Breast epithelium (tissue), 4 donors: ENCODE data around the gene HYDIN. TPM values are rescaled to one million over a fixed set of nuclear protein-coding genes. Genes with fewer than 3 reads are reported as not detected.

ENCODE experiments used
- DNase-seq, 2 donors: peaks; one replicate each; pipeline ENCODE4 v3.0.0-alpha.2; 2019; ENCODE audit warnings: low spot score in 2 of 2
- H3K27ac ChIP-seq, 2 donors: fragments of 200-600 bp; sonication (generic) in 1 of 2; one replicate each; pipeline ENCODE4 v1.5.1; 2016 to 2019; ENCODE audit warnings: mild to moderate bottlenecking in 1 of 2
- H3K27me3 ChIP-seq, 2 donors: fragments of 200-600 bp; sonication (generic) in 1 of 2; one replicate each; pipeline versions ENCODE4 v1.5.1 to v1.6.0; 2017 to 2019; ENCODE audit warnings: control low read depth in 1 of 2, mild to moderate bottlenecking in 1 of 2
- H3K36me3 ChIP-seq: fragments of 200-600 bp; one replicate; pipeline ENCODE4 v1.5.1; 2019
- H3K4me1 ChIP-seq, 2 donors: fragments of 200-600 bp; sonication (generic); one replicate each; pipeline ENCODE4 v1.5.1; 2016 to 2019; ENCODE audit warnings: control low read depth in 1 of 2
- H3K4me3 ChIP-seq, 3 donors: fragments of 200-600 bp; sonication (generic); 1 replicate in 2 of 3; 2 replicates in 1 of 3; pipeline ENCODE4 v1.5.1; 2016 to 2019; ENCODE audit warnings: mild to moderate bottlenecking in 3 of 3, moderate library complexity in 2 of 3
- H3K9me3 ChIP-seq, 2 donors: fragments of 200-600 bp; sonication (generic) in 1 of 2; one replicate each; pipeline ENCODE4 v1.5.1; 2016 to 2019; ENCODE audit warnings: control low read depth in 1 of 2
- POLR2A ChIP-seq: fragments of 450-650 bp; IDR thresholded peaks from one replicate; pipeline ENCODE4 v1.6.1; 2016; ENCODE audit warnings: antibody characterized with exemption, mild to moderate bottlenecking, moderate library complexity
- POLR2AphosphoS5 ChIP-seq, 3 donors: sonication (generic); formaldehyde crosslinking; IDR thresholded peaks; one replicate each; pipeline ENCODE4 v1.6.1; 2017; ENCODE audit warnings: antibody characterized with exemption in 3 of 3
- intact Hi-C: fragments of 100-400 bp; cut with DNase I; formaldehyde crosslinking; loops from one replicate; pipeline ENCODE4 v1.15.1; 2023; ENCODE audit warnings: low total_unique reads
- total RNA-seq, 3 donors: library from RNA; depleted of rRNA; stranded (reverse); fragments of >200 nt; gene quantifications; one replicate each; pipeline ENCODE4 v1.1.0, GENCODE V29; 2016
- TF ChIP-seq, protein P1 (sequence below), 3 donors: fragments of 450-650 bp; IDR thresholded peaks; one replicate each; pipeline ENCODE4 v1.5.1; 2016 to 2017; ENCODE audit warnings: antibody characterized with exemption in 3 of 3, mild to moderate bottlenecking in 3 of 3, moderate library complexity in 3 of 3

Gene HYDIN
- total RNA-seq, 3 donors from 2014 or later: 0.96 to 9.4 (median 4.9) TPM

DNA sequence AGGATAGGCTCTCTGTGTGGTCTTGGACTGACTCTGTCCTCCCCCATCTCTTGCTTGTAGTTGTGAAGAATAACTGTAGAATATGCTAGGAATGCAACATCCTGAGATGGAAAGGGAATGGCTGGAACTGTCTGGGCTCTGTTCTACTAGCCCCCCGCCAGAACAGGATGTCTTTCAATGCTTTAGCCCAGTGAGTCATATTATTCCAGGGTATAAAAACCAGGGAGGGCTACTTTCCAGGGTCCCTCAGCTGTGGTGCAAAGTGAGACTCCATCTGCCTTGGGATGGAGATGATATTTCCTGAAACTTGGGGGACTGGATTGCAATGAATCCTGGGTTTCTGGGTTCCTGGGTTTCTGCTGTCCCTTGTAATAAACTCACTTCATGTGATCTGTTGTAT lies 32.1 kb downstream of the HYDIN start:
- H3K4me3 ChIP-seq: no peak overlapping the region
- no peaks in the 10 kb centered on the region for H3K27me3 ChIP-seq
- no peak for DNase-seq
- no peaks in the 10 kb centered on the region for H3K4me1 ChIP-seq
- no peaks in the 10 kb centered on the region for H3K36me3 ChIP-seq
- no peak overlapping the region for H3K27ac ChIP-seq
- no peak for TF ChIP-seq POLR2AphosphoS5 (IDR thresholded peaks at IDR 0.05)
- TF ChIP-seq, protein P1, sequence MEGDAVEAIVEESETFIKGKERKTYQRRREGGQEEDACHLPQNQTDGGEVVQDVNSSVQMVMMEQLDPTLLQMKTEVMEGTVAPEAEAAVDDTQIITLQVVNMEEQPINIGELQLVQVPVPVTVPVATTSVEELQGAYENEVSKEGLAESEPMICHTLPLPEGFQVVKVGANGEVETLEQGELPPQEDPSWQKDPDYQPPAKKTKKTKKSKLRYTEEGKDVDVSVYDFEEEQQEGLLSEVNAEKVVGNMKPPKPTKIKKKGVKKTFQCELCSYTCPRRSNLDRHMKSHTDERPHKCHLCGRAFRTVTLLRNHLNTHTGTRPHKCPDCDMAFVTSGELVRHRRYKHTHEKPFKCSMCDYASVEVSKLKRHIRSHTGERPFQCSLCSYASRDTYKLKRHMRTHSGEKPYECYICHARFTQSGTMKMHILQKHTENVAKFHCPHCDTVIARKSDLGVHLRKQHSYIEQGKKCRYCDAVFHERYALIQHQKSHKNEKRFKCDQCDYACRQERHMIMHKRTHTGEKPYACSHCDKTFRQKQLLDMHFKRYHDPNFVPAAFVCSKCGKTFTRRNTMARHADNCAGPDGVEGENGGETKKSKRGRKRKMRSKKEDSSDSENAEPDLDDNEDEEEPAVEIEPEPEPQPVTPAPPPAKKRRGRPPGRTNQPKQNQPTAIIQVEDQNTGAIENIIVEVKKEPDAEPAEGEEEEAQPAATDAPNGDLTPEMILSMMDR (IDR thresholded peaks at IDR 0.05): no peak
- no peak for TF ChIP-seq POLR2A
- intact Hi-C loops: no loop called here
- peaks cover 0 to 12% of the 10 kb centered on the region in 2 donors for H3K9me3 ChIP-seq

DNA sequence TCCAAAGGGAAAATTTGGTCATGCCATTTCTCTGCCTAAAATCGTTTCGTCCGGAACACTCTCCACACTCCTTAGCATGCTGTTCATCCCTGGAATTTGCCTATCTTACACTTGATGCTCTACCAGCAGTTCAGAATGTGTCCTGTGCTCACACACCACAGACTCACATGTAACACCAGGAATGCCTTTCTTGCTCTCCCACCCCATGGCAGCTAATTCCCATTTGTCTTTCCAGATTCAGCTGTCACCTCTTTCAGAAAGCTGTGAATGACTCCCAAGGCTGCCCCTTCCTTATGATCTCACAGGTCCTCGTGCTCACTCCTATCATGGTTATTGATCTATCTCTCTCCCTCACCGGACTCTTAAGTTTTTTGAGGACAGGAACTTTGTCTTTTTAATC lies 38.1 kb downstream of the HYDIN start:
- no peaks in the 10 kb centered on the region for H3K9me3 ChIP-seq
- no peak for TF ChIP-seq POLR2A
- TF ChIP-seq, protein P1 (IDR thresholded peaks at IDR 0.05): no peak
- TF ChIP-seq POLR2AphosphoS5 (IDR thresholded peaks at IDR 0.05): no peak
- no peaks in the 10 kb centered on the region for H3K36me3 ChIP-seq
- no peak for DNase-seq
- H3K27me3 ChIP-seq: no peaks in the 10 kb centered on the region
- no peak overlapping the region for H3K4me3 ChIP-seq
- H3K4me1 ChIP-seq: no peaks in the 10 kb centered on the region
- no peak overlapping the region for H3K27ac ChIP-seq
- intact Hi-C loops: no loop called here

DNA sequence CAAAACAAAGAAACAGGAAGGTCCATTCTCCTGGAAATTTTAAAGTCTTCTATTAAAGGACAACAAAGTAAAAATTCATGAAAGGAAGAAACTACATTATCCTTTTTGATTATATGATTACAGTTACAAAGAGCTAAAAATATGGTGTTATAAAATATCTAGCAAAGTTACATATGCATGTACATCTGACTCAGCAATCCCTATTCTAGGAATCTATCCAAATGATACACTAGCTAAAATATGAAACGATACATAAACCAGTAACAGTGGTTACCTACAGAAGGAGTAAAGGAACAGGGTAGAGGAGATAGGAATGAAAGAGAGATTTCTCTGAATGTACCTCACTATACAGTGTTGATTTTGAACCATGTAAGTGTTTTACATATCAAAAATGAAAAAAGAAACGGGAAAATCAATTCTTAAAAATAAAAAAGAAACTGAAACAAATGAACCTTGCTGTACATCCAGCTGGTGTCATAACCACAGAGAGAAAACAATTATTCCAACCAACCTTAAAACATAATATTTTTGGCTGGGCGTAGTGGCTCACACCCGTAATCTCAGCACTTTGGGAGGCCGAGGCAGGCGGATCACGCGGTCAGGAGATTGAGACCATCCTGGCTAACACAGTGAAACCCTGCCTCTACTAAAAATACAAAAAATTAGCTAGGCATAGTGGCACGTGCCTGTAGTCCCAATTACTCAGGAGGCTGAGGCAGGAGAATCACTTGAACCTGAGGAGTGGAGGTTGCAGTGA lies 41.4 kb downstream of the HYDIN start:
- Histone ChIP-seq H3K4me1 (no peaks in the 10 kb centered on the region), H3K27ac (no peak overlapping the region), H3K9me3 (no peaks in the 10 kb centered on the region), H3K27me3 (no peaks in the 10 kb centered on the region), H3K36me3 (no peaks in the 10 kb centered on the region), H3K4me3 (no peak overlapping the region)
- intact Hi-C loops: no loop called here
- TF ChIP-seq, protein P1 (IDR thresholded peaks at IDR 0.05): no peak
- TF ChIP-seq POLR2A (no peak), POLR2AphosphoS5 (IDR thresholded peaks at IDR 0.05) (no peak)
- DNase-seq: no peak

DNA sequence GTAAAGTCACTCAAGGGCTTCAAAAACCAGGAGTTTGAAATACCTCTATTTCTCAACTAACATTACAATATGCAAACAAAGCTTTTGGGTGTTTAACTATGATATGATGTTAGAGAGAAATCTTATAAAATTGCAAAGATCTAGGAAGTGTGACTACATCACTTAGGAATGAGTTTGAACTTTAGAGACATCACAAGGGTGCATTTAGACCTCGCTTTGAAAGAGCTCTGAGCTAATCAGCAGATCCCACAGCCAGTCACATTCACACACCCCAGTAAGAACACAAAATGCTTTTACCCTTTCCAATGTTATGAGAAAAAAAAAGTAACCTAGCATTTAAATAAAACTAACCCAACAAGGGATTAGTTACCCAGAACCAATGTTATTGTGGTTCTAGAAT lies 45.2 kb downstream of the HYDIN start:
- TF ChIP-seq POLR2AphosphoS5 (IDR thresholded peaks at IDR 0.05): no peak
- no peaks in the 10 kb centered on the region for H3K36me3 ChIP-seq
- H3K4me3 ChIP-seq: no peak overlapping the region
- H3K9me3 ChIP-seq: no peaks in the 10 kb centered on the region
- H3K27me3 ChIP-seq: no peaks in the 10 kb centered on the region
- no peak overlapping the region for H3K27ac ChIP-seq
- no peak for DNase-seq
- intact Hi-C loops: no loop called here
- H3K4me1 ChIP-seq: no peaks in the 10 kb centered on the region

DNA sequence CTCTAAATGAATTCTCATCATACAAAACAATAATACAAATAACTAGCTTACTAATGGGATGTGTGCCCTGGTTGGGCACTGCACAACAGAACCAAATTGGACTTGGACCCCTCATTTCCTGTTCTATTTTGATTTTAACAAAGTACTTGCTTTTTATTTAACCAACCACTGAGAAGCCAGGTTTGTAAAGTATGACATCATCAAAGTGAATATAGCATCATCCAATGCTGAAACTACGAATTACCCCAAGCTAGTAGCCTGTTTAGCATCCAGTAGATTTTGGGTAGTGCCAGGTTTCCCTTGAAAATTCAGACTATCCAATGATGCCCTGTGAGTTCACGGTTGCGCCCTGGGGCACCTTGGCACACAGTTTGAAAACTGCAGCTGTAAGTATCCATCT lies 51.0 kb downstream of the HYDIN start:
- Histone ChIP-seq H3K36me3 (no peaks in the 10 kb centered on the region), H3K4me1 (no peaks in the 10 kb centered on the region), H3K4me3 (no peak overlapping the region), H3K27ac (no peak overlapping the region), H3K27me3 (no peaks in the 10 kb centered on the region), H3K9me3 (no peaks in the 10 kb centered on the region)
- no peak for DNase-seq
- intact Hi-C loops: no loop called here
- TF ChIP-seq POLR2AphosphoS5 (IDR thresholded peaks at IDR 0.05) (no peak), POLR2A (no peak)
- TF ChIP-seq, protein P1 (IDR thresholded peaks at IDR 0.05): no peak
